Endothelial cell of umbilical vein (primary cell): ENCODE measurements around the gene LRSAM1. TPM values are rescaled to one million over a fixed set of nuclear protein-coding genes. Genes with fewer than 3 reads are reported as not detected.

ENCODE experiments used
- BruUV-seq: library from RNA; stranded (reverse); fragments of 400-500 nt; replicated peaks from 2 replicates; lab custom pipeline; 2021; lab: Mats Ljungman, UMichigan
- CTCF ChIA-PET: fragments of 300-600, 350-600 bp; sonication (Branson Sonifier 250); formaldehyde crosslinking; loops from one replicate; lab custom pipeline; 2021; ENCODE audit warnings: antibody characterized with exemption, inconsistent platforms; lab: Charles Lee
- POLR2A ChIA-PET: fragments of 300-600, 350-600 bp; sonication (Branson Sonifier 250); formaldehyde crosslinking; loops from one replicate; lab custom pipeline; 2021; ENCODE audit warnings: antibody characterized with exemption, inconsistent platforms; lab: Charles Lee
- DNase-seq: peaks from one replicate; pipeline ENCODE4 v3.0.0-alpha.2; 2011; ENCODE audit warnings: low read depth, low spot score
- FAIRE-seq: peaks from 2 replicates; lab custom pipeline; 2011; peaks lifted over from hg19 to GRCh38; lab: Jason Lieb, UNC
- H2AFZ ChIP-seq: 2 replicates; pipeline ENCODE4 v1.6.0; 2012; ENCODE audit warnings: low read depth, low read length, control low read depth, inconsistent platforms
- H3K27ac ChIP-seq: 2 replicates; pipeline ENCODE4 v1.5.1; 2011; ENCODE audit warnings: low read depth, mild to moderate bottlenecking, control low read depth, low read length, moderate library complexity; ENCODE audit not compliant: insufficient read depth
- H3K27me3 ChIP-seq, 2 experiments: 2 replicates each; pipeline versions ENCODE4 v1.6.0 to v1.6.1; 2011; ENCODE audit warnings: low read length in 2 of 2, mixed read lengths in 1 of 2; ENCODE audit not compliant: control insufficient read depth in 2 of 2, insufficient read depth in 2 of 2
- H3K36me3 ChIP-seq, 2 experiments: 2 replicates in 1 of 2; 3 replicates in 1 of 2; pipeline ENCODE4 v1.5.1; 2011; ENCODE audit warnings: low read length in 2 of 2, mild to moderate bottlenecking in 1 of 2, moderate library complexity in 1 of 2; ENCODE audit not compliant: control insufficient read depth in 2 of 2, insufficient read depth in 2 of 2; ENCODE audit errors: extremely low read depth in 1 of 2
- H3K4me1 ChIP-seq: 3 replicates; pipeline ENCODE4 v1.5.1; 2011; ENCODE audit warnings: mild to moderate bottlenecking, low read length; ENCODE audit not compliant: control insufficient read depth, insufficient read depth; ENCODE audit errors: extremely low read depth
- H3K4me2 ChIP-seq: 2 replicates; pipeline ENCODE4 v1.6.1; 2011; ENCODE audit warnings: low read length, control low read depth, mixed read lengths; ENCODE audit not compliant: insufficient read depth
- H3K4me3 ChIP-seq, 3 experiments: fragments of 200-600 bp in 1 of 3; sonication (generic), shearing (Covaris generic) in 1 of 3; replicated peaks in 1 of 3; 2 replicates each; pipeline ENCODE4 v1.5.1; 2011 to 2016; ENCODE audit warnings: control low read depth in 3 of 3, low read length in 3 of 3, mild to moderate bottlenecking in 2 of 3, inconsistent platforms in 1 of 3, low read depth in 1 of 3, moderate library complexity in 1 of 3; ENCODE audit not compliant: insufficient read depth in 1 of 3
- H3K79me2 ChIP-seq: 2 replicates; pipeline ENCODE4 v1.6.0; 2012; ENCODE audit warnings: low read length, inconsistent platforms; ENCODE audit not compliant: control insufficient read depth, insufficient read depth
- H3K9ac ChIP-seq: replicated peaks from 2 replicates; pipeline ENCODE3; 2011; ENCODE audit warnings: low read length, control low read depth; ENCODE audit not compliant: insufficient read depth; ENCODE audit errors: extremely low read depth
- H3K9me1 ChIP-seq: replicated peaks from 3 replicates; pipeline ENCODE4 v1.6.0; 2011; ENCODE audit warnings: mild to moderate bottlenecking, low read length; ENCODE audit not compliant: control insufficient read depth, insufficient read depth; ENCODE audit errors: extremely low read depth
- H3K9me3 ChIP-seq: replicated peaks from 2 replicates; pipeline ENCODE4 v1.5.1; 2012; ENCODE audit warnings: low read length, inconsistent platforms; ENCODE audit not compliant: control insufficient read depth, insufficient read depth
- H4K20me1 ChIP-seq: replicated peaks from 2 replicates; pipeline ENCODE3; 2011; ENCODE audit warnings: mild to moderate bottlenecking, low read length; ENCODE audit not compliant: control insufficient read depth, insufficient read depth; ENCODE audit errors: extremely low read depth
- EZH2 ChIP-seq: IDR thresholded peaks from 2 replicates; pipeline ENCODE4 v1.6.1; 2012; ENCODE audit warnings: borderline replicate concordance, low read depth, mild to moderate bottlenecking, moderate library complexity, low read length, inconsistent platforms; ENCODE audit not compliant: severe bottlenecking
- GATA2 ChIP-seq: IDR thresholded peaks from 2 replicates; pipeline ENCODE4 v1.7.0; 2011; ENCODE audit warnings: low read depth, mild to moderate bottlenecking, moderate library complexity, mixed read lengths, low read length; ENCODE audit not compliant: insufficient read length, insufficient read depth
- JUN ChIP-seq: IDR thresholded peaks from 2 replicates; pipeline ENCODE4 v1.6.1; 2011; ENCODE audit warnings: borderline replicate concordance, low read depth; ENCODE audit not compliant: insufficient read length, insufficient read depth
- MAX ChIP-seq: IDR thresholded peaks from 2 replicates; pipeline ENCODE4 v1.6.1; 2011; ENCODE audit not compliant: insufficient read depth, insufficient read length
- MYC ChIP-seq: IDR thresholded peaks from one replicate; pipeline ENCODE4 v1.6.1; 2011; ENCODE audit warnings: mild to moderate bottlenecking, low read depth, low read length
- POLR2A ChIP-seq: IDR thresholded peaks from 2 replicates; pipeline ENCODE4 v1.6.1; 2012; ENCODE audit warnings: low read depth, mild to moderate bottlenecking, control low read depth, low read length
- POLR2AphosphoS5 ChIP-seq: IDR thresholded peaks from 2 replicates; pipeline ENCODE4 v1.6.1; 2012; ENCODE audit warnings: low read depth, mild to moderate bottlenecking, control low read depth, low read length, moderate library complexity; ENCODE audit not compliant: insufficient read depth
- dilution Hi-C: fragments of 300-500 bp; cut with MboI; formaldehyde crosslinking; loops from one replicate; pipeline ENCODE4 v1.15.0; 2019; ENCODE audit warnings: low sequenced_read_pairs; ENCODE audit not compliant: extremely low pct_ligation_motif_present
- intact Hi-C: fragments of 100-400 bp; cut with micrococcal nuclease; formaldehyde crosslinking; loops from one replicate; pipeline ENCODE4 v1.10.0; 2022
- polyA plus RNA-seq, 4 experiments: library from polyadenylated mRNA; depleted of rRNA in 3 of 4; stranded (reverse) in 3 of 4; unstranded in 1 of 4; fragments of >200 nt; gene quantifications; 2 replicates each; pipeline versions ENCODE4 v1.2.1 to v1.2.3, GENCODE V29; 2011 to 2012; ENCODE audit warnings: missing spikeins in 1 of 4
- total RNA-seq: library from RNA; stranded (reverse); gene quantifications from 2 replicates; pipeline ENCODE4 v1.2.3, GENCODE V29; 2021

Gene LRSAM1
- total and polyA plus RNA-seq, 2 donors (not counting 3 experiments of a cell fraction or from before 2014, with no cell fraction given): 10.8 to 18.9 TPM

- no peak overlapping the region for H3K4me3 ChIP-seq
- H3K9ac ChIP-seq: no peak overlapping the region
- H3K4me2 ChIP-seq: no peak overlapping the region
- no peaks in the 10 kb centered on the region for H3K9me3 ChIP-seq
- H3K79me2 ChIP-seq: peaks cover 65% of the 10 kb centered on the region
- peaks cover under 1 to 11% of the 10 kb centered on the region in 2 experiments for H3K36me3 ChIP-seq
- intact Hi-C loops: no loop called here
- BruUV-seq: no TSS peak
- no peaks in the 10 kb centered on the region for H3K27me3 ChIP-seq
- H2AFZ ChIP-seq: no peak overlapping the region
- ChIA-PET CTCF (interaction anchor here (1.6 kb wide), 1 partner anchor 48 kb away, joined by 3 read pairs; no protein-coding TSS in a partner anchor), POLR2A (interaction anchor here (0.9 kb wide), 1 partner anchor 13 kb away, joined by 6 read pairs; no protein-coding TSS in a partner anchor)
- DNase-seq: no peak
- no peaks in the 10 kb centered on the region for H3K9me1 ChIP-seq
- no peaks in the 10 kb centered on the region for H4K20me1 ChIP-seq
- no peak for TF ChIP-seq JUN
- no peak for TF ChIP-seq EZH2
- TF ChIP-seq GATA2: no peak
- no peak for TF ChIP-seq MAX
- no peak for TF ChIP-seq POLR2A
- TF ChIP-seq MYC: no peak
- no peak for TF ChIP-seq POLR2AphosphoS5
- dilution Hi-C loops: no loop called here
- no peak overlapping the region for H3K27ac ChIP-seq
- peaks cover 32% of the 10 kb centered on the region for H3K4me1 ChIP-seq
- FAIRE-seq: no peak
Observed at GRCh38 chr9:127531676-127532075, 80.4 kb downstream of the LRSAM1 start.
